Esophagus squamous epithelium (tissue), 4 donors: ENCODE measurements around the gene FRK.

Experiments
- POLR2A ChIP-seq, 4 donors: fragments of 450-650 bp; IDR thresholded peaks; one replicate each; pipeline ENCODE4 v1.6.1; 2017; ENCODE audit warnings: antibody characterized with exemption in 4 of 4, mild to moderate bottlenecking in 4 of 4, moderate library complexity in 3 of 4
- TF ChIP-seq, protein P1 (sequence below), 6 experiments: fragments of 450-650 bp in 4 of 6; fragments of 200-600 bp in 2 of 6; sonication (generic) in 2 of 6; IDR thresholded peaks; one replicate each; pipeline ENCODE4 v1.5.1; 2016 to 2019; ENCODE audit warnings: antibody characterized with exemption in 6 of 6, mild to moderate bottlenecking in 4 of 6, moderate library complexity in 4 of 6

DNA sequence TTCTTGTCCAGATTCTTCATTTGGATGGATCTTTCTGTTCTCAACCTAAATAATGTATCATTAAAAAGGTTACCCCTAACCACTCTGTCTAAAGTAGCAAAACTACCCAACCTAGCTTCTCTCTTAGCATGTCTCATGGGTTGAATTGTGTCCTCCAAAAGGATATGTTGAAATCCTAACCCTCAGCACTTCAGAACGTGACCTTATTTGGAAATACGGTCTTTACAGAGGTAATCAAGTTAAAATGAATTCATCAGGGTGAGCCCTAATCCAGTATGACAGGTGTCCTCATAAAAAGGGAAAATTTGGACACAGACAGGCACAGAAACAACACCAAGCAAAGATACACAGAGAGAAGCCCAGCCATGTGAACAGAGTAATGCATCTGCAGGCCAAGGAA is 6.1 kb upstream of the FRK start:
- TF ChIP-seq, protein P1, sequence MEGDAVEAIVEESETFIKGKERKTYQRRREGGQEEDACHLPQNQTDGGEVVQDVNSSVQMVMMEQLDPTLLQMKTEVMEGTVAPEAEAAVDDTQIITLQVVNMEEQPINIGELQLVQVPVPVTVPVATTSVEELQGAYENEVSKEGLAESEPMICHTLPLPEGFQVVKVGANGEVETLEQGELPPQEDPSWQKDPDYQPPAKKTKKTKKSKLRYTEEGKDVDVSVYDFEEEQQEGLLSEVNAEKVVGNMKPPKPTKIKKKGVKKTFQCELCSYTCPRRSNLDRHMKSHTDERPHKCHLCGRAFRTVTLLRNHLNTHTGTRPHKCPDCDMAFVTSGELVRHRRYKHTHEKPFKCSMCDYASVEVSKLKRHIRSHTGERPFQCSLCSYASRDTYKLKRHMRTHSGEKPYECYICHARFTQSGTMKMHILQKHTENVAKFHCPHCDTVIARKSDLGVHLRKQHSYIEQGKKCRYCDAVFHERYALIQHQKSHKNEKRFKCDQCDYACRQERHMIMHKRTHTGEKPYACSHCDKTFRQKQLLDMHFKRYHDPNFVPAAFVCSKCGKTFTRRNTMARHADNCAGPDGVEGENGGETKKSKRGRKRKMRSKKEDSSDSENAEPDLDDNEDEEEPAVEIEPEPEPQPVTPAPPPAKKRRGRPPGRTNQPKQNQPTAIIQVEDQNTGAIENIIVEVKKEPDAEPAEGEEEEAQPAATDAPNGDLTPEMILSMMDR (IDR thresholded peaks at IDR 0.05): no peak
- no peak for TF ChIP-seq POLR2A (IDR thresholded peaks at IDR 0.05)
